ENCODE results near the gene SLC7A4.

DNA sequence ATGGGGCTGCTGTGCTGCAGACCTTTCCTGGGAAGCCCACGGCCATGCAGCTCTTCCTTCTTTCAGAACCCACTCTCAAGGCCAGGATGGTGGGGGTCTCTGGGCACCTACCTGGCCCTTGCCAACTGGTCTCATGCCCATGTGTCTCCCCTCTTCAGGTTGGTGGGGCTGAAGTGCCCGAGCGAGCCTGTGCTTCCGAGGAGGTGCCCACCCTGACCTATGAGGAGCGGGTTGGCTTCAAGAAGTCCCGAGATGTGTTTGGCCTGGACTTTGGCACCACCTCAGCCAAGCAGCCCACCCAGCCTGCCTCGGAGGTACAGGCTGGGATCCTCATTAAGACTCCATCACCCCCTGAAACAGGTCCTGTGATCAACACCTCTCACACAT, 40.3 kb downstream of the SLC7A4 start:
- TF ChIP-seq, protein P1, sequence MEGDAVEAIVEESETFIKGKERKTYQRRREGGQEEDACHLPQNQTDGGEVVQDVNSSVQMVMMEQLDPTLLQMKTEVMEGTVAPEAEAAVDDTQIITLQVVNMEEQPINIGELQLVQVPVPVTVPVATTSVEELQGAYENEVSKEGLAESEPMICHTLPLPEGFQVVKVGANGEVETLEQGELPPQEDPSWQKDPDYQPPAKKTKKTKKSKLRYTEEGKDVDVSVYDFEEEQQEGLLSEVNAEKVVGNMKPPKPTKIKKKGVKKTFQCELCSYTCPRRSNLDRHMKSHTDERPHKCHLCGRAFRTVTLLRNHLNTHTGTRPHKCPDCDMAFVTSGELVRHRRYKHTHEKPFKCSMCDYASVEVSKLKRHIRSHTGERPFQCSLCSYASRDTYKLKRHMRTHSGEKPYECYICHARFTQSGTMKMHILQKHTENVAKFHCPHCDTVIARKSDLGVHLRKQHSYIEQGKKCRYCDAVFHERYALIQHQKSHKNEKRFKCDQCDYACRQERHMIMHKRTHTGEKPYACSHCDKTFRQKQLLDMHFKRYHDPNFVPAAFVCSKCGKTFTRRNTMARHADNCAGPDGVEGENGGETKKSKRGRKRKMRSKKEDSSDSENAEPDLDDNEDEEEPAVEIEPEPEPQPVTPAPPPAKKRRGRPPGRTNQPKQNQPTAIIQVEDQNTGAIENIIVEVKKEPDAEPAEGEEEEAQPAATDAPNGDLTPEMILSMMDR (IDR thresholded peaks at IDR 0.05; ENCODE audit: low read depth, low read length) = no peak
- TF ChIP-seq EZH2phosphoT487 (IDR thresholded peaks at IDR 0.05; ENCODE audit: low read depth) = no peak
